RPMI8226 (cell line): ENCODE data around the gene LSM2.

ENCODE experiments used
- DNase-seq: peaks from one replicate; pipeline ENCODE4 v3.0.0-alpha.2; 2015

The LSM2 gene

DNA sequence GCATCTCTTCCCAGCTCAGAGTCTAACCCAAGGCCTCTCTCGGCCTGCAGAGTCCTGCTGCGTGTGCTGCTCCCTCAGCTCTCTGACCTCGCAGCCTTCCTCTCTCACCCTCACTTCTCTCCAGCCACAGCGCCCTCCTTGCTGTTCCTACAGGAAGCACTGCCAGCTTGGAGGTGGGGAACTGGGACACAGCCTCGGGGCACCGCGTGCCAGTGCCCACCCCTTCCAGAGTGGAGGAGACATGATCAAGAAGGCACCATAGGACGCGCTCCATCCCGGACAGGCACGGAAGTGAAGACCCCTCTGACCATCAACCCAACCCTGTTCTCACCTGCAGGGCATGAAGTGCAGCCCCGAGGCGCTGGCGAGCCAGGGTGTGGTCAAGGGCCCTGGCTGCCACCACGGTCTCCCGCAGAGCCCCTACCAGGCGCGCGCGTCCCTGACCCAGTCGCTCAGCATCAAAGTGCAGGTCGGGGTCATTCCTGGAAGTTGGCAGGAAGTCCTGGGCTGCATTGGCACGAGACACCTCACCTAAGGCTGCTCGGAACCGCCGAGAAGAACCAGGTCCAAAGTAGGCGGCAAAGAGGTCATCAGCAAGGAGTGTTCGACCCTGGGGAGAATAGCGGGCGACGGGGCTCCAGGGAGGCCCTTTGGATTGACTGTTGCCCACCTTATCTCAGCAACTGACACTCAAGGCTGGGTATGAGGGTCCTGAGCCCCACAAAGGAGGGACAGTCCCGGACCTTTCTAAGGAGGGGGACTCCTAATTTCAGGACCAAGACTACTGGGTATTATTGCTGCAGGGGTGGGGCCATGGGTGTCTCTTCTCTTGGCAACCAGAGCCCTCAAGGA, 30.9 kb downstream of the LSM2 start:
- no peak for DNase-seq

DNA sequence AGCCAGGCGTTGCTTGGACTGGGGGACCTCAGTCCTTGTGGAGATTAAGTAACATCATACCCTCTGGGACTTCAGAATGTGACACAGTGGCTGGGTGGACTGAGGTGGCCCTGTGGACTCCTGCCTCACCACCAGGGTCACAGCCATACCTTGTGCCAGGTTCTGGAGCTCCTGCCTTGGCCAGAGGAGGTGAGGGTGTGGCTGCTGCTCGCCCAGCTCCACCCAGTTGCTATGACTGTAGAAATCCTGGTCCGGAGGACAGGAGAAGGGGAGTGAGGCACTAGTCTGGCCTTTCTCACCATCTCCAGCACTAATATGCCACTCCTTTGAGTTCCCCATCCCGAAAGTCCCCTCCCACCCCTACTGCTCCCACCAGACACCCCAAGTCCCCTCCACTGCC, 31.6 kb downstream of the LSM2 start:
- peak; percentile 41 for DNase-seq

DNA sequence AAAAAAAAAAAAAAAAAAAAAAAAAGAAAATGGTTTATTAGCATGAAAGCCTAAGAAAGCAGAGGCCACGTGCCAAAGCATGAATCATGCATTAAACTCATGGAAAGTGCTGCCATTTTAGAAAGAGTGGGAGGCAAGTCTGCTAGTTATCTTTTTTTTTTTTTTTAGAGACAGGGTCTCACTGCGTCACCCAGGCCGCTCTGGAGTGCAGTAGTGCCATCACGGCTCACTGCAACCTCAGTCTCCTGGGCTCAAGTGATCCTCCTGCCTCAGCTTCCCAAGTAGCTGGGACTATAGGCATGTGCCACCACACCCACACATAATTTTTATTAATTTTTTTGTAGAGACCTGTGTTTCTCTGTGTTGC, 34.8 kb downstream of the LSM2 start:
- DNase-seq = no peak

DNA sequence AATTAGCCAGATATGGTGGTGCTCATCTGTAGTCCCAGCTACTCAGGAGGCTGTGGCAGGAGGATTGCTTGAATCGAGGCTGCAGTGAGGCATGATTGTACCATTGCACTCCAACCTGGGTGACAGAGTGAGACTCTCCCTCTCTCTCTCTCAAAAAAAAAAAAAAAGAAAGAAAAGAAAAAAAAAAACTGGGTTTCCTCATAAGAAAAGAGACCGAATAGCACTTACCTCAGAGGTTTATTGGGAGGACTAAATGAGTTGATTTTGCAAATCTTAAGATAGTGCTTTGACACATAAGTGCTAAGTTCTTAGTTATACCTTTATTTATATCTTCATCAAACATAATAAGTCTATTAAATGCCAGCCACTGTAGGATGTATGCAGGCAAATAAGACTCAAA, 35.9 kb downstream of the LSM2 start:
- DNase-seq = no peak

DNA sequence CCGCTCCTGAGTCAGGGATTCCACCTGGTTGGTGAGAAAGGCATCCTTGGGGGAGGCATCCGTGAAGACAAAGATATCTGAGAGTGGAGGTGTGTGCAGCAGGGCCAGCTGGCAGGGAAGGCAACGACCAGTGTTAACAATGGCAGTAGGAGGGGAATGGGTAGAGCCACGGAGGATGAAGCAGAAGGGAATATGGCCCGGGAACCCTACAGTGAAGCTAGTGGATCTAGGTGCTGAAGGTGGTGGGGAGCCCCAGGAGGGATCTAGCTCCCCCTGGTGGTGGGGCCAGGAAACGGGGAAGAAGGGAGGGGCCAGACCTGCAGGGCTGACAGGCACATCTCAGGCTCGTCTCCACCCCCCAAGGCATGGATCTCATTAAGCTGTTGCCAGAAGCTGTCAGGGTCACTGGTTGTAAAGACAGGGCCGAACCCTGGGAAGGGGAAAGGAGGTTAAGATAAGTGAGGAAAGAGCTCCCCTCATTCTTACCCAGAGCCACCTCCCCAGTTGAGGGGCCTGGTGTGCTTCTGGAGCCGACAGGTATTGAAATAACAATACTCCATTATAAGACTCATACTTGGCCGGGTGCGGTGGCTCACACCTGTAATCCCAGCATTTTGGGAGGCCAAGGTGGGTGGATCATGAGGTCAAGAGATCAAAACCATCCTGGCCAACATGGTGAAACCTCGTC, 36.9 kb downstream of the LSM2 start:
- DNase-seq = peak; percentile 84

DNA sequence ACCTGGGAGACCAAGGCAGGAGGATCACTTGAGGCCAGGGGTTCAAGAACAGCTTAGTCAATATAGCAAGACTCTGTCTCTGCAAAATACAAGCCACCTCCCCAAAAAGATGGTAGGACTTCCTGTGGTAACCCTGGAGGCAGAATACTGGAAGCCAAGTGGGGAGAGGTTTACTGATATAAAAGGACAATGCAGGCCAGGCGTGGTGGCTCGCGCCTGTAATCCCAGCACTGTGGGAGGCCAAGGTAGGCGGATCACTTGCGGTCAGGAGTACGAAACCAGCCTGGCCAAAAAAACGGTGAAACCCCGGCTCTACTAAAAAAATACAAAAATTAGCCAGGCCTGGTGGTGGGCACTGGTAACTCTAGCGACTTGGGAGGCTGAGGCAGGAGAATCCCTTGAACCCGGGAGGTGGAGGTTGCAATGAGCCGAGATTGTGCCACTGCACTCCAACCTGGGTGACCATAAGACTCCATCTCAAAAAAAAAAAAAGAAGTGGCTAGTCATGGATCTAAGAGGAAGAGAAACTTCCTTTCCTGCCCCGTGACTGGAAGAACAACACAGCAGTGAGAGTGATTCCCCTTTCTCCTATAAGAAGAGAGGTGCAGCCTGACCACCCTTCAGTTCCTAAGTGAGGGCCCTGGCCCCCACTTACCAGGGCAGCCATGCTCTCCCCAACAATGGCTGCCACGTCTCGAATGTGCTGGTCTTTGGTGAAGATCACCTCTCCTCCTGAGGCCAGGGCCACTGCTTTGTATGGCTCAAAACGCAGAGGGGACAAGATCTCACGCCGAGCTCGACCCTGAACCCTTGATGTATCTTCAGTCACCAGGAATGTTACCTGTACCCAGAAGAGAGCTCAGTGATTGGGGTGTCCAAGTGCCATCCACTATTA, 38.2 kb downstream of the LSM2 start:
- no peak for DNase-seq

DNA sequence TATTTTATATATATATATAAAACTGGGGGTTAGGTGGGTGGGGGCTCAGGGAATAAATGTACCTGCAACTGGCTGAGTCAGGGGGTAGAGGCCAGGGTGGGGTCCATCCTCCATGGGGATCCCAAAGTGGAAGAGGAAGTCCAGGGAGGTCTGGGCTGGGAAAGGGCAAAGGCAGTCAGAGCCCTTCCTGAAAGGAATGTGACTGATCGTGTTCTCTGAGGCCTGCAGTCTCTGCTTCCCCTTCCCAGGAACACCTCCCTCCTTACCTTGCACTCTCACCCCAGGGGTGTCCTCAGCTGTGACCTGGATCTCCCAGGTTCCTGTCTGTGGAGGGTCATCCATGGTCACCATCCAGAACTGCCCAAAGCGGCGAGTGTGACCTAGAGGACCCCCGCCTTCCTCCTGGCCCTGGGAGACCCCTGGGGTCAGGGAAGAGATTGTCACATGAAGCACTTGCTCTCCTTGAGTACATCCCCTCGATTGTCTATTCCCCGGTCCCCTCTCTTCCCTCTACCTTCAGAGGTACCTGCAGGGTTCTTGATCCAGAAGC, 39.6 kb downstream of the LSM2 start:
- DNase-seq = no peak

DNA sequence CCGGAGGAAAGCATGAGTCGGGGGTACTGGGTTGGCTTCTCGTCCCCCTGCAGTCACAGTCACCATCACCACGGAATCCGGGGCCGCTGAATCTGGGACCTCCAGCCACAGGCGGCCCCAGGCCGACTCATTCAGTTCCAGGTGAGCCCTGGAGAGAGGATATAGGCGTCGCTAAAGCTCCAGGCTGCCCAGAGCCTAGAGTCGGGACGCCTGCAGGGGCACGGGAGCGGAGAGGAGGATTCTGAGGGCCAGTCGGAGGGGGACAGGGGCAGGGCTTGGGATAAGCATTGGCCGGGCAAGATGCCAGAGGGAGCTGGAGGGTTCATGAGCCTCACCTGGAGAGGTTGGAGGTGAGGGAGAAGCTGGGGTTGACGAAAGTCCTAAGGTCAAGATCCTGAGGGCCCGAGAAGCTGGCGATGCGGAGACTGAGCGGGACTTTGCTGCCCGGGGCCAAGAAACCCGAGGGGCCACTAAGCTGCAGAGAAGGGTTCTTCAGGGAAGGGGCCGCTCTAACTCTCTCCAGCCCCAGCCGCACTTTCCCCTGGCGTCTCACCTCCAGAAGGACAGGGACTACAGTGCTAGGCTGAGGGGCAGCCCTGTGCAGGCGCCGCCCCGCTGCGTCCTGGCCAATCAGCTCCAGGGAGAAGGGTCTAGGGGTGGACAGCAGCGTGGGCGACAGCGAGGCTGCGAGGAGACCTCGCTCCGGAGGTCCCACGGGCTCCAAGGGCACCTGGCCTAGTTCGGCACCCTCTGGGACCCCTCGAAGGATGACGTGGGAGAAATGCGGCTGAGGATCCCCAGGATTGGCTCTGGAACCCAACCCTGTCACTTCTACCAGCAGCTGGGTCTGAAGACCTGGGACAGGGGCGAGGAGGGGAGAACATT, 40.6 kb downstream of the LSM2 start:
- DNase-seq = no peak

DNA sequence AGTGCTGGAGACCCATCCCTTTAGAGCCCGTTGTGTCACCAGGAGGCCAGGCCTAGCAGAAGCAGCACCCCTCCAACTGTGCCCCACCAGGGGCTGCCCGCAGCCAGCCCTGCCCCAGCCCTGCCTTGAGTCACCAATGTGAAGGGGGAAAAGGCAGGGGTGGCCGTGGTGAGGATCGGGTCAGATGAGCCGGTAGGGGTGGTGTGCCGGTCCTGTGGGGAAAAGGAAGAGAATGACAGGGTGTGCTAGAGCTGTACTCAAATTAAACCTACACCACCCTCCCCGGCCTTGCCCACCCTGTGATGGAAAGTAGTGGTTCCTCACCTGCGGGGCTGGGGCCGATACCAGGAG, 41.2 kb downstream of the LSM2 start:
- DNase-seq = no peak

DNA sequence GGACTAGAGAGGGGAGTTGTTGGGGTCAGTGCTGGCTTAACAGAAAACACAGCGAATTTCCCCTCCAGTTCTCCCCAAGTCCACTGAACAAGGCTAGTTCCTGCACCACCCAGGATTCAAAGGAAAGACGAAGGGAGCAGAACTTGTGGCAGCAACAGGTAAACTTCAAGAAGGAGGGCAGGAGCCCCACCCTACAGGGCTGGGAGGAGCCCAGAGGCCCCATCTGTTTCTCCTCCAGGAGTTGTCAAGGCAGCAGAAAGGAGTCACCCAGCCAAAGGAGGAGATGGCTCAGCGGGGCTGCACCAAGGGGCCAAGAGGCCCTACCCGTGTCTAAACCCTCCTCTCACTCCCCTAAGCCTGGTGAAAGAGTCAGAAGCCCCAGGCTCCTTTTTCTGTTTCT, 42.6 kb downstream of the LSM2 start:
- no peak for DNase-seq

DNA sequence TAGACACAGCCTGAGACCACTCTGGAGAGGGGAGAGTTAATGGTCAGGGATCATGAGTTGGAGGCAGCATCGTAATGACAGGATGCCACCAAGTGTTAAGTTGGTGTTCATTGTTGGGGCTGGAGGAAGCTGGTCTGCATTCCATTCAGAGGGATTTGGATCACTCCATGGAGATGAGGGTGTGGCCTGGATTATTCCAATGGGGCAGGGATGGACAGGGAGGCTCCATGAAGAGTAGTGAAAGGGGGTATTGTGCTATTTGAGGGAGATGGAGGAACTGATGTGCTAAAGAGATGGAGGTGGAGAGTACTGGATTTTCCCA, 43.2 kb downstream of the LSM2 start:
- no peak for DNase-seq

DNA sequence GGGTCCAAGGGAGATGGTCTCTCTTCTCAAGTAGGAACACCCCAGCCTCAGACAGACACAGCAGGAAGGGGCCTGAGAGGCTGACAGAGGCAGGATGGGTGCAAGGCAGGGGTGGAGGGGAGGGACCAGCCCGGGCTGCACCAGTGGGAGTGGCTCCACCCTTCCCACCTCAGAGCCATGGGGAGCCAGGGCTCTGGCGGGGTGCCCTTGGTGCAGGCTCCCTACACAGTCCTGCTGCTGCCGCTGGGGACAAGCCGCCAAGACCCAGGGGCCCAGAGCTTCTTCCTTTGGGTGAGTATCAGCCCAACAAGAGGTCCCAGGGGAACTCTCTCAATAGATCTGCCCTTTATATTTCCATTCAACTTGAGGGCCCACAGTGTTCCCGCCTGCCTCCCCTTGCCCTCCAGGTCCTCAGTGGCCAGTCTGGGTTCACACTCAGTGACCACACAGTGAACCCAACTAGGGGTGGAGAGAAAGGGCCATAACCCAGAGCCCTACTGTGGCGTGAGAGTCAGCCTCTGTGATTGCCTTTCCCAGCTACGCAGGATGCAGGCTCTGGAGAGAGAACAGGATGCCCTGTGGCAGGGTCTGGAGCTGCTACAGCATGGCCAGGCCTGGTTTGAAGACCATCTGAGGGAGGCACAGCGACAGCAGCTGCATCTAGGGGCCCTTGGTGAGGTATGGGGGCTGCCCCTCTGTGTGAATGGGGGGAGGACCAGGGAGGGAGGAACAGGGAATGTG, 43.7 kb downstream of the LSM2 start:
- no peak for DNase-seq

DNA sequence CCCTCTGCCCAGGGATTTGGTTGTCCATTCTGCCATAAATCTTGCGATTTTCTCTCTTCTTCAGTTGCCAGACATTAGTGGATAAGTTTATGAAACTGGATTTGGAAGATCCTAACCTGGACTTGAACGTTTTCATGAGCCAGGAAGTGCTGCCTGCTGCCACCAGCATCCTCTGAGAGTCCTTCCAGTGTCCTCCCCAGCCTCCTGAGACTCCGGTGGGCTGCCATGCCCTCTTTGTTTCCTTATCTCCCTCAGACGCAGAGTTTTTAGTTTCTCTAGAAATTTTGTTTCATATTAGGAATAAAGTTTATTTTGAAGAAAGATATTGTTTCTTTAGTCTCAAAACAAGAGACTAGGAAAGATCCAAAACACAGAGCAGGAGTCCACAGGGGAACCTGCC, 44.4 kb downstream of the LSM2 start, which contains the start of gene SAPCD1:
TSS of gene SAPCD1 (plus strand) at position 301 of the 400 bp plus-strand sequence. CDS start 399 bp downstream, outside the sequence.
- DNase-seq = no peak

DNA sequence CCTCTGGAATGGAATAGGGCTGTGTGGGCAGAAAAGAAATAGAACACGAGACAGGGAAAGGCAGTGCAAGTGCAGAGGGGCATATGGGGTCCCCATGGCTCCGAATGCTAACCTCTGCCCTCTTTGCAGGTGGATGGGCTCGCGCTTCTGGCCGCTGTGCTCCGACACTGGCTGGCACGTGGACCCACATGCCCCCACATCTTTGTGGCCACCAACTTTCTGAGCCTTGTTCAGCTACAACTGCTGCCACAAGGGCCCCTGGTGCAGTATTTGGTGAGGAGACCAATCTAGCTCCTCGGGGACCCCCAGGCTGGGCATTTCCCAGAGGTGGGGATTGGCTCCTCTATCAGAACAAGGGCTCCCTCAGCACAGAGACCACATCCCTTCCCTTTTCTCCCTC, 45.4 kb downstream of the LSM2 start:
- DNase-seq = no peak

DNA sequence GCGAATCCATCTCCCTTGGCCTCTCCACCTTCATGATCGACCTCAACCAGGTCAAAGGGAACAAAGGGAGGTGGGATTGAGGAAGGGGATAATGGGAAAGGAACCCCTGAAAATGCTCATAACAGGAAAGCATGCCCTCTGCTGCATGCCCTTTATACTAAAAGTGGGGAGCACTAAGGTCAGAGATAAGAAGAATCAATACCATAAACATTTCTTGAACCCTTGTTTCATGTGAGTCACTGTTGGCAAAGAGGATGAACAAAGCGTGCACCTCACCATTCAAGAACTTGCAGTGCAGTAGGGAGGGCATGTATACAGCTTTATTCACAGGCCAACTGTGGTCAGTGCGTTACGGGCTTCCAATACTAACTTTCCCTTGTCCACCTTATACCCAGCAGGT, 46.0 kb downstream of the LSM2 start:
- no peak for DNase-seq

DNA sequence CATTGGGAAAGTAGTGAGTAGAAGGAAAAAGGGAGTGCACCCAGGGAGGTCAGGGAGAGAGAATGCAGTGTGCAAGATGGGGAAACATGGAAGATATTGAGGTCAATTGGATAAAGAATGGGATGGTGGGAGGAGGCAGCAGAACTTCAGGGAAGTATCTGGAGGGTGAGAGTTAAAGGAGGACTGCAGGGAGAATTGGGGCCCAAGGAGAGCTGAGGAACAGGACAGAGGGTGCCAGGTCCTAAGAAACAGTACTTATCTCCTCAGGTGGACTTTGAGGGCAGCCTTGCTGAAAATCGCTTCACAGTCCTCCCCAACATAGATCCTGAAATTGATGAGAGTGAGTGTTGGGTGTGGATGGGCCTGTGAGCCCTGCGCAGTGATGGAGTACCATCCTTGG, 48.5 kb downstream of the LSM2 start:
- DNase-seq = no peak

DNA sequence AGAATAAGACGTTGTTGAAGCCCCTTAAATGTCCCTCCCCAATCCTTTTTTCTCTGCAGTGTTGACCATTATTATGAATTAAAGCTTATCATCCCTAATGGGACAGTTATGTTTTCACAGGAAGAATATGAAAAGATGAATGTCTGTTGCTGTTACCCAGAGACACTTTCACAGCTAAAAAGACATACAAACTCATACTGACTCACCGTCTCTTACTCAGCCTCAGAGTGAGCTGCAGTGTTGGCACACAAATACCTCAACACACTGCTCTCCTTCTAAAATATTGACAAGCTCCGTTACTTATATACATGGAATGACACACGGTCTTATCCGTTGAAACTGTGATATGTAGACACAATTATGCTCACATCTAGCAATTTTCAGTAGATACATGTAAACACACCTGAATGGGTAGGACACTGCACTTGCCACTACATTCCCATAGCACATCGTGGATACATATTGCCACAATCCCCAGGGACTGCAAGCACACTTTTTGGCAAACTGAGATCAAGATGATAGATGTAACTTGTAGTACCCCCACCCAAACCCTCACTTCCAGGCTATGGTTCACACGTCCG, 53.9 kb downstream of the LSM2 start:
- no peak for DNase-seq

DNA sequence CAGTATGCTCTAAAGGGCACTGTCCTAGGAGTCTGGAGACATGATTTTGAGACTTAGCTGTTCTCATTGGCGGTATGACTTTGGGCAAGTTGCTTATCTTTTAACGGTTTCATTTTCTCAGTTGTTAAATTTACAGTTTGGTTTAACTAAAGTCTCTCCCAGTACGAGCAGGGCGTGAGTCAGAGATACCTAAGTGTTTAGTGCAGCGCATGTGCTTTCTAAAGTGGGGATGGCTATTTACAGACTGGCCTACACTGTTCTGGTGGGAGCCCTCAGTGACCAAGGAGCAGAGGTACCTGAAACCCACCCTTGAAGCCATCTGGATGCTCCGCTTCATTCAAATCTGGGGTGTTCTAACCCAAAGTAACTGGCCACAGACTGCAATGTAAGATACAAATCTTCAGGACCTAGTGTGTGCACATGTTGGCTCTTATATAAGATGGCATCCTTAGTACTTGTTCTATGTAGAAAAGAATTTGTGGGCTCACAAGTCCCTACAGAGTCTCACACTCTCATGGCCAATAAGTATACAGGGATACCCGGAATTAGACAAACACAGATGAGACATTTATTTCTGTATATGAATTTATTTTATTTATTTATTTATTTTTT, 56.2 kb downstream of the LSM2 start:
- DNase-seq = no peak

DNA sequence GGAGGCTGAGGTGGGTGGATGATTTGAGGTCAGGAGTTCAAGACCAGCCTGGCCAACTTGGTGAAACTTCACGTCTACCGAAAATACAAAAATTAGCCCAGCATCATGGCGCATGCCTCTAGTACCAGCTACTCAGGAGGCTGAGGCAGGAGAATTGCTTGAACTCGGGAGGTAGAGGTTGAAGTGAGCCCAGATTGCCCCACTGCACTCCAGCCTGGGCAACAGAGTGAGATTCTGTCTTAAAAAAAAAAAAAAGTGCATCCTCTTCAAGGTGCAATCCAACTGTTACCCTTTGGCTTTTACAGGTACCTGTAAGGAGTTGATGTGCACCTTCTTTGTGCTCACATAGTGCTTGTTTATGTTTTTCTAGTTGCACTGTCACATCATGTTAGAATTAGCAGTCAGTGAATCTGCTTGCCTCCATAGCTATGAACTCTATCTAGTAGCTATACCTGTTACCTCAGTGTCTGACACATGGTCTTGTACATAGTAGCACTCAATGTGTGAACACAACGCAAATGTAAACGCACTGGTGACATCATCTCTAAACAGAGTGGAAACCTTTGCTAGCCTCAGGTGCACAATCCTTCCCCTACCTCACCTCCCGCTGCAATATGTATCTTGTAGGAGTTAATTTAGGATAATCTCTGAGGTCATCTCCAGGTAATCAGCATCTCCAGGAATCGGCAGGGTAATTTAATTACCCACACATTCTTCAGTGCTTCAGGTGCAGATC, 57.3 kb downstream of the LSM2 start:
- DNase-seq = no peak
